PC-3 (cell line): ENCODE measurements around the gene LRRFIP1. TPM values are rescaled to one million over a fixed set of nuclear protein-coding genes. Genes with fewer than 3 reads are reported as not detected.

Experiments
- ATAC-seq: fragments of 200-7000 bp; cut with Tn5 transposase; 2 replicates; pipeline ENCODE4 v1.9.1; 2020; ENCODE audit warnings: mild to moderate bottlenecking, moderate library complexity
- BruUV-seq: library from RNA; stranded (reverse); fragments of 400-500 nt; replicated peaks from 2 replicates; lab custom pipeline; 2021; lab: Mats Ljungman, UMichigan
- CTCF ChIA-PET: fragments of 300-600 bp; sonication (Branson Sonifier 250); formaldehyde crosslinking; loops from one replicate; lab custom pipeline; 2022; ENCODE audit warnings: antibody characterized with exemption; lab: Charles Lee
- POLR2A ChIA-PET: fragments of 300-600 bp; sonication (Branson Sonifier 250); formaldehyde crosslinking; loops from one replicate; lab custom pipeline; 2022; ENCODE audit warnings: antibody characterized with exemption; ENCODE audit not compliant: unreplicated experiment; lab: Charles Lee
- DNase-seq: peaks from one replicate; pipeline ENCODE4 v3.0.0-alpha.2; 2015
- H2AFZ ChIP-seq: fragments of 300-600 bp; sonication (generic); 2 replicates; pipeline ENCODE4 v1.6.0; 2016; ENCODE audit warnings: antibody characterized with exemption, low read length
- H3F3A ChIP-seq: fragments of 300-600 bp; sonication (generic); one replicate; pipeline ENCODE4 v1.6.0; 2017; ENCODE audit warnings: antibody characterized with exemption, low read length, control low read depth, mild to moderate bottlenecking; ENCODE audit not compliant: unreplicated experiment
- H3K27ac ChIP-seq: fragments of 300-600 bp; sonication (generic); 2 replicates; pipeline ENCODE4 v1.5.1; 2016; ENCODE audit warnings: mild to moderate bottlenecking, low read length
- H3K27me3 ChIP-seq: fragments of 300-600 bp; sonication (generic); 2 replicates; pipeline ENCODE4 v1.6.1; 2016; ENCODE audit warnings: low read length, mixed read lengths
- H3K36me3 ChIP-seq: fragments of 300-600 bp; sonication (generic); 2 replicates; pipeline ENCODE4 v1.6.1; 2016; ENCODE audit warnings: low read depth, mixed run types, low read length, mixed read lengths
- H3K4me1 ChIP-seq: fragments of 300-600 bp; sonication (generic); 2 replicates; pipeline ENCODE4 v1.5.1; 2016; ENCODE audit warnings: low read length; ENCODE audit not compliant: insufficient read depth
- H3K4me2 ChIP-seq: fragments of 300-600 bp; sonication (generic); 2 replicates; pipeline ENCODE4 v1.6.0; 2016; ENCODE audit warnings: low read length
- H3K4me3 ChIP-seq: fragments of 300-600 bp; sonication (generic); 2 replicates; pipeline ENCODE4 v1.5.1; 2016; ENCODE audit warnings: mild to moderate bottlenecking, low read length, mixed read lengths
- H3K79me2 ChIP-seq: fragments of 300-600 bp; sonication (generic); 2 replicates; pipeline ENCODE4 v1.6.1; 2017; ENCODE audit warnings: low read length, mixed read lengths
- H3K9ac ChIP-seq: fragments of 300-600 bp; sonication (generic); 2 replicates; pipeline ENCODE4 v1.6.0; 2016; ENCODE audit warnings: mild to moderate bottlenecking, low read length
- H3K9me2 ChIP-seq: fragments of 300-600 bp; sonication (generic); replicated peaks from 2 replicates; pipeline ENCODE4 v1.6.1; 2016; ENCODE audit warnings: mixed run types, low read length, mixed read lengths
- H3K9me3 ChIP-seq: fragments of 300-600 bp; sonication (generic); 2 replicates; pipeline ENCODE4 v1.6.1; 2016; ENCODE audit warnings: low read length, mixed read lengths
- H4K20me1 ChIP-seq: fragments of 300-600 bp; sonication (generic); 2 replicates; pipeline ENCODE4 v1.6.1; 2016; ENCODE audit warnings: low read length, mixed read lengths
- EZH2 ChIP-seq: fragments of 300-600 bp; sonication (generic); IDR thresholded peaks from one replicate; pipeline ENCODE4 v1.6.1; 2017; ENCODE audit warnings: antibody characterized with exemption, mild to moderate bottlenecking, low read length; ENCODE audit not compliant: unreplicated experiment
- EZH2phosphoT487 ChIP-seq: fragments of 300-600 bp; sonication (generic); IDR thresholded peaks from 2 replicates; pipeline ENCODE4 v1.6.1; 2018; ENCODE audit warnings: mild to moderate bottlenecking, antibody characterized with exemption, low read length, borderline replicate concordance
- intact Hi-C: fragments of 100-400 bp; cut with micrococcal nuclease; formaldehyde crosslinking; loops from 2 replicates; pipeline ENCODE4 v1.9.0; 2023
- total RNA-seq: library from RNA; depleted of rRNA; stranded (reverse); fragments of >200 nt; gene quantifications from 2 replicates; pipeline ENCODE4 v1.2.3, GENCODE V29; 2014
- TF ChIP-seq, protein P1 (sequence below): fragments of 300-600 bp; sonication (generic); conservative IDR thresholded peaks from 2 replicates; pipeline ENCODE4 v1.5.1; 2017; ENCODE audit warnings: antibody characterized with exemption, low read depth, mild to moderate bottlenecking, low read length

The LRRFIP1 gene
- total RNA-seq, 1 experiment from 2014 or later: 87.8 TPM

DNA sequence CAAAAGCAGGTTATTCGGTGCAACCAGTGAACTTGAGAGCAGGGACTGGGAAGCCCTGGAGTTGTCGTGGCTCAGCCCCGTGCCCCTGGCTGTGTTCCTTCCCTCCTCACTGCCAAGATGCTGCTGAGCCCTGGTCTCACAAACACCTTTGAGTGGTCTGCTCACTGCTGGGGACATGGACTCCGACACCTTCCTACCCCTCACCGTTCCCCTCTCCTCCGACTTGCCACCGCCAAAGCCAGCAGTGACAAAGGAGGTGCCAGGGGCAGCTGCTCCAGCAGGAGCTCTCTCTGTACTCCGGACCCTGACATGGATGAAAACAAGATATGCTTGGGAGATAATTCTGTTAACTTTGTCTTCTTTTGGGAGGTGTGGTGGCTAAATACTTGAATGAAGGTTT, 17.9 kb downstream of the LRRFIP1 start:
- H3K36me3 ChIP-seq: no peaks in the 10 kb centered on the region
- no peaks in the 10 kb centered on the region for H3K79me2 ChIP-seq
- ATAC-seq: no peak
- BruUV-seq: no TSS peak
- no peaks in the 10 kb centered on the region for H3F3A ChIP-seq
- intact Hi-C loops: no loop called here
- no peaks in the 10 kb centered on the region for H3K9me3 ChIP-seq
- no peak overlapping the region for H3K4me3 ChIP-seq
- POLR2A ChIA-PET: no interaction called here
- no peak overlapping the region for H2AFZ ChIP-seq
- no peaks in the 10 kb centered on the region for H4K20me1 ChIP-seq
- H3K9me2 ChIP-seq: no peaks in the 10 kb centered on the region
- no peaks in the 10 kb centered on the region for H3K27me3 ChIP-seq
- CTCF ChIA-PET: no interaction called here
- no peak overlapping the region for H3K9ac ChIP-seq
- no peak overlapping the region for H3K4me2 ChIP-seq
- peaks cover 4% of the 10 kb centered on the region for H3K4me1 ChIP-seq
- TF ChIP-seq EZH2 (no peak), EZH2phosphoT487 (no peak)
- TF ChIP-seq, protein P1, sequence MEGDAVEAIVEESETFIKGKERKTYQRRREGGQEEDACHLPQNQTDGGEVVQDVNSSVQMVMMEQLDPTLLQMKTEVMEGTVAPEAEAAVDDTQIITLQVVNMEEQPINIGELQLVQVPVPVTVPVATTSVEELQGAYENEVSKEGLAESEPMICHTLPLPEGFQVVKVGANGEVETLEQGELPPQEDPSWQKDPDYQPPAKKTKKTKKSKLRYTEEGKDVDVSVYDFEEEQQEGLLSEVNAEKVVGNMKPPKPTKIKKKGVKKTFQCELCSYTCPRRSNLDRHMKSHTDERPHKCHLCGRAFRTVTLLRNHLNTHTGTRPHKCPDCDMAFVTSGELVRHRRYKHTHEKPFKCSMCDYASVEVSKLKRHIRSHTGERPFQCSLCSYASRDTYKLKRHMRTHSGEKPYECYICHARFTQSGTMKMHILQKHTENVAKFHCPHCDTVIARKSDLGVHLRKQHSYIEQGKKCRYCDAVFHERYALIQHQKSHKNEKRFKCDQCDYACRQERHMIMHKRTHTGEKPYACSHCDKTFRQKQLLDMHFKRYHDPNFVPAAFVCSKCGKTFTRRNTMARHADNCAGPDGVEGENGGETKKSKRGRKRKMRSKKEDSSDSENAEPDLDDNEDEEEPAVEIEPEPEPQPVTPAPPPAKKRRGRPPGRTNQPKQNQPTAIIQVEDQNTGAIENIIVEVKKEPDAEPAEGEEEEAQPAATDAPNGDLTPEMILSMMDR: no peak
- no peak for DNase-seq
- no peak overlapping the region for H3K27ac ChIP-seq

DNA sequence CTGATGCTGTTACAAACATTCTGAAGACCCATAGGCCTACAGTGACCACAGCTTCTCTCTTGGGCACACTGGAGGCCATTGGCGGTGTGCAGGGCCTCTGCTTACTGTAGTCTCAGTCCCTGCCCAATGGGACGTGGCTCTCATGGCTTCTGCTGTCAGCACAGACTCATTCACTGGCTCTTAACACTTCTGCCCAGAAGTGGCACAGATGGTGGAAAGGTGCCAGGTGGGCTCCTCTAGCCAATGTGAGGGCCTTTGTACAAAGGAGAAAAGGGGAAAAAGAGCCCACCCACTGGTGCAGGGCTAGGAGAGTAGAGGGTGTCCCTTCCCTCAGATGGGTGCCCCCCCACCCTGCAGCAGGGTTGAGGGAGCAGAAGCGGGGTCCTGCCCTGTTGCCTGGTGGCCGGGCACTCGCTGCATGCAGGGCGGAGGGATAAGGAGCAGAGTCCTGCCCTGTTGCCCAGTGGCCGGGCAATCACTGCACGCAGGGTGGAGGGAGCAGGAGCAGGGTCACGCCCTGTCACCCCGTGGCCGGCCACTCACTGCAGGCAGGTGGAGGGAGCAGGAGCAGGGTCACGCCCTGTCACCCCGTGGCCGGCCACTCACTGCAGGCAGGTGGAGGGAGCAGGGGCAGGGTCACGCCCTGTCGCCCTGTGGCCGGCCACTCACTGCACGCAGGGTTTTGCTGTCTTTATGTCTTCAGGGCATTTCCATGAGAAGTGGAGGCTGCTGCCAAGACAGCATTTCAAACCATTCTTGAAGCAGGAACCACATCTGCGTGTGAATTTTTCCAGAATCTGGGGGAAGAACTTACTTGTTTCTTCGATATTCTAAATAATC, 20.0 kb downstream of the LRRFIP1 start:
- intact Hi-C loops: no loop called here
- DNase-seq: no peak
- no peaks in the 10 kb centered on the region for H3F3A ChIP-seq
- no peaks in the 10 kb centered on the region for H3K79me2 ChIP-seq
- no peaks in the 10 kb centered on the region for H4K20me1 ChIP-seq
- no peak overlapping the region for H3K4me2 ChIP-seq
- no peak for ATAC-seq
- no peaks in the 10 kb centered on the region for H3K9me2 ChIP-seq
- ChIA-PET POLR2A (no interaction called here), CTCF (no interaction called here)
- H3K27me3 ChIP-seq: no peaks in the 10 kb centered on the region
- TF ChIP-seq EZH2phosphoT487: no peak
- TF ChIP-seq EZH2: no peak
- TF ChIP-seq, protein P1: no peak
- no TSS peak for BruUV-seq
- peaks cover 5% of the 10 kb centered on the region; the same call in 1 of the 2 replicates for H3K36me3 ChIP-seq
- H3K9ac ChIP-seq: no peak overlapping the region
- H2AFZ ChIP-seq: no peak overlapping the region
- H3K27ac ChIP-seq: no peak overlapping the region
- H3K9me3 ChIP-seq: no peaks in the 10 kb centered on the region
- no peak overlapping the region for H3K4me3 ChIP-seq
- peaks cover 9% of the 10 kb centered on the region for H3K4me1 ChIP-seq

DNA sequence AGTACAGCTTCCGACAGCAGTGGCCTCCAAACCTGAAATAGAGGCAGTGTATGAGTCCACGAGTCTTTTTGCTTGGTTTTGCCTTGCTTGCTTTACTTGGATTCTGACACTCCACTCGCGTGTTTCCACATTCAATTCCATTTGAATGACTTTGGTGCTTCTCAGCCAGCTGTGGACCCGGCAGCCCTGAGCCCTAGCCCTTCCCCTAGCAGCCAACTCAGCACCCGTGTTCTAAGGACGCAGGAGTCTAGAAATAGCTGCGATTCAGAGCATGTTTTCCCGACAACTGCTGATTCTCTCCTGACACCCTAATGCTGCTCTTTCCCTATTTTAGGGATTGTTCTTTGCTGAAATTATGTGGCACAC, 20.6 kb downstream of the LRRFIP1 start:
- no peak overlapping the region for H3K9ac ChIP-seq
- no peak overlapping the region for H2AFZ ChIP-seq
- DNase-seq (no peak), ATAC-seq (no peak)
- POLR2A ChIA-PET: no interaction called here
- no peaks in the 10 kb centered on the region for H4K20me1 ChIP-seq
- no peaks in the 10 kb centered on the region for H3K9me2 ChIP-seq
- no peaks in the 10 kb centered on the region for H3K9me3 ChIP-seq
- no peaks in the 10 kb centered on the region for H3K79me2 ChIP-seq
- H3K4me2 ChIP-seq: no peak overlapping the region
- CTCF ChIA-PET: no interaction called here
- no peak overlapping the region for H3K27ac ChIP-seq
- intact Hi-C loops: no loop called here
- peaks cover 9% of the 10 kb centered on the region for H3K4me1 ChIP-seq
- no peak overlapping the region for H3K4me3 ChIP-seq
- TF ChIP-seq EZH2phosphoT487 (no peak), EZH2 (no peak)
- TF ChIP-seq, protein P1: no peak
- H3F3A ChIP-seq: no peaks in the 10 kb centered on the region
- no TSS peak for BruUV-seq
- H3K27me3 ChIP-seq: no peaks in the 10 kb centered on the region
- peaks cover 9% of the 10 kb centered on the region; the same call in 1 of the 2 replicates for H3K36me3 ChIP-seq
